GM23338 (cell line): ENCODE data around the gene CALM1. TPM values are rescaled to one million over a fixed set of nuclear protein-coding genes. Genes with fewer than 3 reads are reported as not detected.
A peak's percentile ranks its signal among the peaks of the same experiment; 100 is the strongest.

Source experiments
- ATAC-seq: fragments of 200-7000 bp; cut with Tn5 transposase; 3 replicates; pipeline ENCODE4 v1.9.1; 2020
- DNase-seq: peaks from one replicate; pipeline ENCODE4 v3.0.0-alpha.2; 2015; ENCODE audit warnings: low spot score
- H2AFZ ChIP-seq: fragments of 200-600 bp; sonication (generic); 2 replicates; pipeline ENCODE4 v1.8.0; 2016; ENCODE audit warnings: antibody characterized with exemption, mild to moderate bottlenecking, moderate library complexity
- H3F3A ChIP-seq: fragments of 200-600 bp; sonication (generic); replicated peaks from 2 replicates; pipeline ENCODE4 v1.8.0; 2017; ENCODE audit warnings: antibody characterized with exemption, mixed run types, low read depth
- H3K27ac ChIP-seq: fragments of 200-600 bp; sonication (generic); 2 replicates; pipeline ENCODE4 v1.6.1; 2016; ENCODE audit warnings: low read depth
- H3K27me3 ChIP-seq: fragments of 200-600 bp; sonication (generic); 2 replicates; pipeline ENCODE4 v1.8.0; 2016; ENCODE audit warnings: mild to moderate bottlenecking, mixed run types, moderate library complexity; ENCODE audit not compliant: insufficient read depth
- H3K36me3 ChIP-seq: fragments of 200-600 bp; sonication (generic); 2 replicates; pipeline ENCODE4 v1.8.0; 2016; ENCODE audit warnings: mild to moderate bottlenecking; ENCODE audit not compliant: insufficient read depth
- H3K4me1 ChIP-seq: fragments of 200-600 bp; sonication (generic); 2 replicates; pipeline ENCODE4 v1.8.0; 2016; ENCODE audit warnings: mild to moderate bottlenecking, moderate library complexity; ENCODE audit not compliant: insufficient read depth
- H3K4me2 ChIP-seq: fragments of 200-600 bp; sonication (generic); 2 replicates; pipeline ENCODE4 v1.7.1; 2017; ENCODE audit warnings: mixed run types
- H3K4me3 ChIP-seq: fragments of 200-600 bp; sonication (generic); 2 replicates; pipeline ENCODE4 v1.6.1; 2016; ENCODE audit warnings: mixed run types
- H3K79me2 ChIP-seq: fragments of 200-600 bp; sonication (generic); replicated peaks from 2 replicates; pipeline ENCODE4 v1.8.0; 2017; ENCODE audit warnings: mild to moderate bottlenecking; ENCODE audit not compliant: insufficient read depth
- H3K9me2 ChIP-seq: fragments of 200-600 bp; sonication (generic); 2 replicates; pipeline ENCODE4 v1.8.0; 2017; ENCODE audit not compliant: insufficient read depth
- H4K20me1 ChIP-seq: fragments of 200-600 bp; sonication (generic); replicated peaks from 2 replicates; pipeline ENCODE4 v1.8.0; 2017; ENCODE audit warnings: mild to moderate bottlenecking; ENCODE audit not compliant: insufficient read depth
- H3K27ac Mint-ChIP-seq: 2 replicates; pipeline ENCODE4 v1.8.0; 2020; ENCODE audit warnings: inconsistent platforms, mild to moderate bottlenecking, moderate library complexity, mixed read lengths
- H3K27me3 Mint-ChIP-seq: 3 replicates; pipeline ENCODE4 v1.8.0; 2022; ENCODE audit warnings: low read depth, mild to moderate bottlenecking, moderate library complexity, mixed read lengths, inconsistent platforms; ENCODE audit not compliant: insufficient read depth, poor library complexity
- H3K36me3 Mint-ChIP-seq: 3 replicates; pipeline ENCODE4 v1.8.0; 2021; ENCODE audit warnings: low read depth, mild to moderate bottlenecking, inconsistent platforms, moderate library complexity, mixed read lengths
- H3K4me1 Mint-ChIP-seq: 3 replicates; pipeline ENCODE4 v1.8.0; 2020; ENCODE audit warnings: mild to moderate bottlenecking, inconsistent platforms, mixed read lengths
- H3K4me3 Mint-ChIP-seq: 3 replicates; pipeline ENCODE4 v1.8.0; 2021; ENCODE audit warnings: moderate library complexity, mild to moderate bottlenecking, inconsistent platforms, mixed read lengths
- H3K9me3 Mint-ChIP-seq: 3 replicates; pipeline ENCODE4 v1.8.0; 2020; ENCODE audit warnings: moderate library complexity, mild to moderate bottlenecking, inconsistent platforms, mixed read lengths
- CREB1 ChIP-seq: fragments of 250-450 bp; sonication (Bioruptor Pico); IDR thresholded peaks from 2 replicates; pipeline ENCODE4 v1.5.0; 2020; ENCODE audit warnings: low read depth, mild to moderate bottlenecking, moderate library complexity
- CTCF ChIP-seq, 2 experiments: fragments of 200-600 bp in 1 of 2; sonication (generic) in 1 of 2; conservative IDR thresholded peaks; 2 replicates each; pipeline versions ENCODE4 v1.5.1 to v1.6.1; 2016 to 2017; ENCODE audit warnings: antibody characterized with exemption in 2 of 2, low read depth in 2 of 2, mild to moderate bottlenecking in 2 of 2, moderate library complexity in 1 of 2
- ETS1 ChIP-seq: IDR thresholded peaks from 2 replicates; pipeline ENCODE4 v1.6.1; 2016; ENCODE audit warnings: antibody characterized with exemption
- EZH2phosphoT487 ChIP-seq: fragments of 200-600 bp; sonication (generic); IDR thresholded peaks from one replicate; pipeline ENCODE4 v1.8.1; 2018; ENCODE audit warnings: antibody characterized with exemption; ENCODE audit not compliant: unreplicated experiment
- JUNB ChIP-seq: IDR thresholded peaks from one replicate; pipeline ENCODE4 v1.6.1; 2016; ENCODE audit warnings: antibody characterized with exemption; ENCODE audit not compliant: unreplicated experiment
- POLR2AphosphoS5 ChIP-seq: IDR thresholded peaks from 2 replicates; pipeline ENCODE4 v1.6.1; 2016; ENCODE audit warnings: antibody characterized with exemption, low read depth
- ZNF114 ChIP-seq: fragments of 250-450 bp; sonication (Bioruptor Pico); IDR thresholded peaks from 2 replicates; pipeline ENCODE4 v1.5.0; 2020; ENCODE audit warnings: mild to moderate bottlenecking, moderate library complexity
- ZNF331 ChIP-seq: fragments of 250-450 bp; sonication (Bioruptor Pico); IDR thresholded peaks from 2 replicates; pipeline ENCODE4 v1.5.0; 2020; ENCODE audit warnings: low read depth, mild to moderate bottlenecking, moderate library complexity
- ZNF462 ChIP-seq: fragments of 250-450 bp; sonication (Bioruptor Pico); IDR thresholded peaks from 2 replicates; pipeline ENCODE4 v1.5.0; 2020; ENCODE audit warnings: mild to moderate bottlenecking, moderate library complexity
- long read RNA-seq: library from polyadenylated mRNA; unstranded; transcript quantifications from one replicate; pipeline ENCODE4 v2.0.0, GENCODE V29; 2020; ENCODE audit not compliant: unreplicated experiment
- polyA plus RNA-seq: library from polyadenylated mRNA; unstranded; fragments of >200 nt; fragmentation: Nextera tagmentation; extraction: Ambion mirVana; gene quantifications from 2 replicates; pipeline ENCODE4 v1.2.1, GENCODE V29; 2016
- total RNA-seq: library from RNA; depleted of rRNA; stranded (reverse); fragments of >200 nt; shearing (Covaris generic); gene quantifications from 2 replicates; pipeline ENCODE4 v1.2.3, GENCODE V29; 2014; rRNA removed

Gene CALM1
- total RNA-seq (308 and 335 TPM in 2 replicates), polyA plus RNA-seq (1,841 and 2,024 TPM in 2 replicates)
- long read RNA-seq, full-length matches to known transcripts = 425 of 438 reads
- long read RNA-seq, partial matches to known transcripts = 0 of 438 reads
- long read RNA-seq, other reads (novel, unspliced or antisense) = 13 of 438 reads

GRCh38 chr14:90396341-90397339, at the start of gene CALM1:
Gene CALM1, plus strand, starts transcription at chr14:90397029. Its CDS starts 202 bp downstream, at chr14:90397231.
- ATAC-seq (peak; percentile 76), DNase-seq (peak; percentile 94)
- Mint-ChIP-seq H3K36me3 (peaks cover 21% of the 10 kb centered on the region), H3K4me1 (peaks cover 14% of the 10 kb centered on the region), H3K27me3 (peaks cover 11% of the 10 kb centered on the region), H3K9me3 (no peaks in the 10 kb centered on the region), H3K4me3 (peak within 1 kb of the TSS; percentile 91), H3K27ac (peak within 1 kb of the TSS; percentile 76)
- Histone ChIP-seq H3K9me2 (no peaks in the 10 kb centered on the region), H3K27ac (peak within 1 kb of the TSS; percentile 79), H3K79me2 (peaks cover 38% of the 10 kb centered on the region), H3K4me3 (peak within 1 kb of the TSS; percentile 99), H3F3A (peaks cover 13% of the 10 kb centered on the region; the same call in 1 of the 2 replicates), H3K4me2 (peak within 1 kb of the TSS; percentile 99), H2AFZ (peak within 1 kb of the TSS; percentile 100), H3K27me3 (no peaks in the 10 kb centered on the region), H4K20me1 (peaks cover 26% of the 10 kb centered on the region), H3K4me1 (peaks cover 14% of the 10 kb centered on the region), H3K36me3 (peaks cover 16% of the 10 kb centered on the region)
- TF ChIP-seq CREB1 (CRISPR knock-in tag) (peak; percentile 85), CTCF (conservative IDR thresholded peaks at IDR 0.05; ENCODE audit: low read depth in 2 of 2) (no peak; a peak in 1 of 4 replicates), POLR2AphosphoS5 (peak; percentile 99), JUNB (no peak), ZNF331 (CRISPR knock-in tag) (no peak), EZH2phosphoT487 (no peak), ZNF114 (CRISPR knock-in tag) (peak; percentile 99), ETS1 (peak; percentile 34; the same call in 1 of the 2 replicates)

- no peaks in the 10 kb centered on the region for H3K27me3 Mint-ChIP-seq
- no peaks in the 10 kb centered on the region for H3K36me3 Mint-ChIP-seq
- H3K4me3 Mint-ChIP-seq = no peak overlapping the region
- Histone ChIP-seq H2AFZ (no peak overlapping the region), H3K27ac (no peak overlapping the region), H3K9me2 (no peaks in the 10 kb centered on the region), H3F3A (no peaks in the 10 kb centered on the region), H3K27me3 (no peaks in the 10 kb centered on the region), H3K36me3 (no peaks in the 10 kb centered on the region), H3K79me2 (no peaks in the 10 kb centered on the region), H3K4me2 (no peak overlapping the region), H4K20me1 (no peaks in the 10 kb centered on the region), H3K4me1 (peaks cover 6% of the 10 kb centered on the region; the same call in 1 of the 2 replicates), H3K4me3 (no peak overlapping the region)
- no peak for ATAC-seq
- H3K27ac Mint-ChIP-seq = no peak overlapping the region
- no peaks in the 10 kb centered on the region for H3K9me3 Mint-ChIP-seq
- no peak for DNase-seq
- peaks cover 19% of the 10 kb centered on the region for H3K4me1 Mint-ChIP-seq
- TF ChIP-seq ZNF114 (CRISPR knock-in tag) = no peak
- no peak for TF ChIP-seq CREB1 (CRISPR knock-in tag)
- TF ChIP-seq JUNB = no peak
- TF ChIP-seq EZH2phosphoT487 = no peak
- TF ChIP-seq ZNF462 (CRISPR knock-in tag) = no peak
Measured at GRCh38 chr14:90348270-90348669, 48.6 kb upstream of the CALM1 start.
